Transverse colon (tissue), 4 donors: Measurements from ENCODE around the gene S100A3.

Source experiments
- CTCF ChIP-seq, 5 experiments: fragments of 200-600 bp in 3 of 5; fragments of 450-650 bp in 2 of 5; sonication (generic) in 3 of 5; IDR thresholded peaks; 1 replicate in 2 of 5; 2 replicates in 3 of 5; pipeline ENCODE4 v1.5.1; 2016 to 2017; ENCODE audit warnings: antibody characterized with exemption in 5 of 5, inconsistent platforms in 3 of 5, mild to moderate bottlenecking in 2 of 5, moderate library complexity in 1 of 5
- POLR2AphosphoS5 ChIP-seq, 3 donors: sonication (generic); formaldehyde crosslinking; IDR thresholded peaks; one replicate each; pipeline ENCODE4 v1.6.1; 2016; ENCODE audit warnings: antibody characterized with exemption in 3 of 3

GRCh38 chr1:153585006-153585405 is 35.9 kb upstream of the S100A3 start:
- no peak for TF ChIP-seq CTCF (IDR thresholded peaks at IDR 0.05)
- no peak for TF ChIP-seq POLR2AphosphoS5 (IDR thresholded peaks at IDR 0.05)
